Ovary (tissue), 3 donors: ENCODE data around the gene OBSCN.
"Not testable (repeated sequence)": the region's sequence is repeated elsewhere in the genome, so short reads cannot be mapped to it uniquely, and the experiment has no call there.

Experiments used
- CTCF ChIP-seq, 3 donors: fragments of 450-650 bp in 2 of 3; fragments of 200-600 bp in 1 of 3; IDR thresholded peaks; one replicate each; pipeline versions ENCODE4 v1.5.1 to v1.8.0; 2016 to 2022; ENCODE audit warnings: antibody characterized with exemption in 3 of 3, mild to moderate bottlenecking in 1 of 3
- EP300 ChIP-seq: sonication (generic); formaldehyde crosslinking; IDR thresholded peaks from one replicate; pipeline ENCODE4 v1.6.1; 2017; ENCODE audit warnings: antibody characterized with exemption
- POLR2A ChIP-seq: fragments of 450-650 bp; IDR thresholded peaks from one replicate; pipeline ENCODE4 v1.6.1; 2017; ENCODE audit warnings: antibody characterized with exemption, mild to moderate bottlenecking, moderate library complexity
- donor health status: DM: no; HTN: no; CAD: no.

- TF ChIP-seq CTCF (IDR thresholded peaks at IDR 0.05); POLR2A; EP300: not testable (repeated sequence)
These were observed 19.6 kb upstream of the OBSCN start for GRCh38 chr1:228188249-228188648.
